CD4-positive, alpha-beta T cell treated with Interleukin-10 for 1 hour (primary cell): ENCODE results near the gene HPRT1.
A peak's percentile ranks its signal among the peaks of the same experiment; 100 is the strongest.

Source experiments
- DNase-seq: peaks from one replicate; pipeline ENCODE4 v3.0.0-alpha.2; 2020

The HPRT1 gene

DNA sequence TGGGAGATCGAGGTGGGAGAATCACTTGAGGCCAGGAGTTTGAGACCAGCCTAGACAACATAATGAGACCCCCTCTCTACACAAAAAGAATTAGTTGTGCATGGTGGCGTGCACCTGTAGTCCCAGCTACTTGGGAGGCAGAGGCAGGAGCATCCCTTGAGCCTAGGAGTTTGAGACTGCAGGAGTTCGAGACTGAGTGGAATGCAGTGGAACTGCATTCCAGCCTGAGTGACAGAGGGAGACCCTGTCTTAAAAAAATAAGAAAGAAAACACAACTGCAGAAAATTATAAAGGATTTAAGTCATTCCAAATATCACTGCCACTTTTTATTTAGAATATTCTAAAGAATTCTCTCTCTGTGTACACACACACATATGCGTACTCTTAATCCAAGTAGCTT is 18.4 kb downstream of the HPRT1 start:
- DNase-seq, result no peak

DNA sequence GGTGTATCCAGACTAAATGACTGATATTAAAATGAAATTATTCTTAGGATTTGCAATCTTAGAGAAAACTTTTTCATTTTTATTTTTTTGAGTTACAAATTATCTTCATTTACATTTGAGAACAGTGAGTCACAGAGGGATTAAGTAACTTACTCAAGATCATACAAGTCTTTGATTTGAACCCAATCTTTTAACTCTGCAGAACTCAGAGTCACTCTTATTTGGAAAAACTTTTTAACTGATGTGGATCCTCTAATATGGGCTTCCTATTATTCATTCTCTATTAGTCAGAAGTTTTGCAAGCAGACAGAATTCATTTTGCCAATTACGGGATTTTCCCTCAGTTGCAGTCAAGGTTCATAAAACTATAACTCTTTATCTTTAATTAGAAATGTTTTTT is 20.1 kb downstream of the HPRT1 start:
- no peak for DNase-seq

DNA sequence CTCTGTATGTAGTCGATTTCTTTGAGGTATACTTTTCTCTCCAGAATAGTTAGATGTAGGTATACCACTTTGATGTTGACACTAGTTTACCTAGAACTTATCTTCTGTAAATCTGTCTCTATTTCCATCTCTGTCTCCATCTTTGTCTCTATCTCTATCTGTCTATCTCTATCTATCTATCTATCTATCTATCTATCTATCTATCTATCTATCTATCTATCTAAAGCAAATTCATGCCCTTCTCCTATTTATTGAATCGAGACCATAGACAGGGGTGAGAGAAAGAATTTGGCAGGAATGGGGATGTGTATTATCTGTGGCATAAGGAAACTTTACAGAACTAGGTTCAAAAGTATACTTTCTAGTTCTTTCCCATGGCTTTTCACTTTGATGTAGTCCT is 21.4 kb downstream of the HPRT1 start:
- DNase-seq, result no peak

DNA sequence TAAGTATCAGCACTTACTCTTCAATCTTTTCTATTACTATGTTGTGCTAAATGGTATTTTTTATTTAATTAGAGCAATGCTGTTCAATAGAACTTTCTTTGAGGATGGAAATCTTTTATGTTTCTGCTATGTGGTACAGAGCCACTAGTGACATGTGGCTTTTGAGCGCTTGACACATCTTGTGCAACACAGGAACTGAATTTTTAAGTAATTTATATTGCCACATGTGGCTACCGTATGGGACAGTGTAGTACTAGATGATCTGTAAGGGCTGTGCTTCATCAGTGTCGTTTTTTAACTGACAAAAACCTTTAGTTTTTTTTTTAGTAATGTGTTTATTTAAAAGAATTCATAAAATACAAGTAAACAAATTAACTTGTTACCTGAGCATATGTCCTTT is 22.4 kb downstream of the HPRT1 start:
- DNase-seq, result no peak

DNA sequence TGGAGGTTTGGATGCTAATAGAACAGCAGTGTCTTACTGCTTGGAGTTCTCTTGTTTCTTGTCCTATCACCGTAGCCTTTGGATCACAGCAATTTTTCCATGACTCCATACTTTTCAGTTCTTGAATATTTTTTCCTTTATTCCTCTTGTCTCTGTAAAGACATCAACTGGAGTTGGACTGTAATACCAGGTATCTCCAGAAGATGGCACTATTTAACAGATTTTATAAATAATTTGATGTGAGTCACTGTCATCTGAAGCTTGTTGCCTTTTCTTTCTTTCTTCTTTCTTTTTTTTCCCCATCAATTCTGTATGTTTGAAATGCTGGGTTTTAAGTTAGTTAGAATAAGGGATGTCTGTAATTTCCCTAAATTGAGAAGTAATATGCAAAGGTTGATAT is 24.1 kb downstream of the HPRT1 start:
- DNase-seq, result peak; percentile 51

DNA sequence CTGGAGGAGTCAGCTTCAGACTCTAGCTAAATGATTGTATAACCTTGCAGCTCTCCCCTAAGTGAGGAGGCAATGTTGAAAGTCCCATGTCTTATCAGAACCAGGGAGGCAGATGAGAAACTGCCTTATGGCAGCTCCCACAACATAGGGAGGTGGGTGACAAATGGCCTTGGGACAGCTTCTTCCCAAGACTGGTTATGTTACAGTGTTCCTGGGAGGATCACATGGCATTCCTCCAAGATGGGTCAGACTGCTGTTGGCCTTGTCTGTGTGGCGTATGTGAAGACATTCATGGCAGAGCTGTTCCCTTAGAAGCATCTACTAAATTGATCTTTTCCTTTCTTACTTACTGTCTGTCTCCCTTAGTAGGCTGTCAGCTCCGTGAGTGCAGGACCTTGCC is 42.0 kb downstream of the HPRT1 start:
- DNase-seq, result no peak

DNA sequence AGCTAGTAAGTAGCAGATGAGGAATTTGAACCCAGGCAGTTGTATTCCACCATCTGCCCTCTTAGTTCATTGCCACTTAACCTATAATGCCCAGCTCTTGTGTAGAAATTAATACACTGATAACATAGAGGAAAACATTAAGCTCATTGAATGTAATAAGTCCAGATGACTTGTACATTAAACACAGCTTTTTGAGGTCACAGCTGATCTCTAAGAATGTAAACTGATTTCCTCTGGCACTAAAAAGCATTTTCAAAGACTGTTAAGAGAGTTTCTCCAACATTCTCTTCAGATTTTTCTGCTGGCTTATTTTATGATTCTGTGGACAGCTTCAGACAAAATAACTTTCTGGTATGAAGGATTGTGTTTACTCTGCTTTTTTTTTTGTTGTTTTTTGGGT is 42.7 kb downstream of the HPRT1 start:
- DNase-seq, result no peak

DNA sequence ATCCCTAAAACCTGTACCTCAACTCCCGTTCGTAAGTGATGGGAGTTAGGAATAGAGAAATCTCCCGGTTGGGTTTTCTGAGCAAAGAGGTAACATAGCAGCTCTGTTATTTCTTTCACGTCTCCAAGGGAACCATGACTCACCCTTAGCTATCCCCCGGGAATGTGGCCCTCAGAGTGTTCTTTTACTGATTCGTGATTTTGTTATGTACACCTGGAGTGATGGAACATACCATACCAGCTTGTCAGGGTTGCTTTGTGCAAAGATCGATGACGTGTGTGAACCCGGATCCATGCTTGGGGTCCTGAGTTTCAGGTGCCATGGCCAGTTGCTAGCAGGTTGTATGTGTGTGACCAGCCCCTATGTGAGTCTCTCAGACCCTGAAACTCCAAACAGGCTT is 52.6 kb downstream of the HPRT1 start:
- DNase-seq, result no peak

DNA sequence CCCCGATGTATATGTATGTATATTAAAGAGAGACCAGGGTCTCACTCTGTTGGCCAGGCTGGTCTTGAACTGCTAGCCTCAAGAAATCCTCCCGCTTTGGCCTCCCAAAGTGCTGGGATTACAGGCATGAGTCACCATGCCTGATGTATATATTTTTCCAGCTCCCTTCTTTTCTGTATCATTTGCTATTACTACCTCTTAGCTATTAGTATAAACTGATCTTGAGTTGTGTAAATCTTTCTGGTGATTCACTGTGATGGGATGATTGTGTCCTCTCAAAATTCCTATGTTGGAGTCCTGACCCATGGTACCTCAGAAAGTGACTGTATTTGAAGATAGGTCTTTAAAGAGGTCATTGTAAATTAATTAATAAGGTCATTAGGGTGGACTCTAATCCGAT is 53.1 kb downstream of the HPRT1 start:
- no peak for DNase-seq

DNA sequence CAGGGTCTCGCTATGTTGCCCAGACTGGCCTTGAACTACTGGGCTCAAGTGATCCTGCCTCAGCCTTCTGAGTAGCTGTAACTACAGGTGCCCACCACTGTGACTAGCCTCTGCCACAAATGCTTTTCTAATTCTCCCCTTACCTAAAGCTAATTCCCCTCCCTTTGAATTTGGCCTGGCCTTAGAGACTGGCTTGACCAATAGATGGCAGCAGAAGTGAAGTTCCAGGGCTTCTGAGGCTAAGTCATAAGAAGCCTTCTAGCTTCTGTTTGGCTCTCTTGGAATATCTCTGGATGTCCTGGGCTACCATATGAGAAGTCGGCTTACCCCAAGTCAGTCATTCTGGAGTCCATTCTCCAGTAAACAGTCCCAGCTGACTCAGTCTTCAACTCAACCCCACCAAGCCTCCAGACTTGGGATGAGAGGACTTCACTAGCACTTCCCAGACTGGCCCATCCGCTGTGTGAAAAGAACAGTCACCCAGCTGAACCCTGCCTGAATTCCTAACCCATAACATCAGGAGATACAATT is 61.0 kb downstream of the HPRT1 start:
- peak; percentile 3 for DNase-seq

DNA sequence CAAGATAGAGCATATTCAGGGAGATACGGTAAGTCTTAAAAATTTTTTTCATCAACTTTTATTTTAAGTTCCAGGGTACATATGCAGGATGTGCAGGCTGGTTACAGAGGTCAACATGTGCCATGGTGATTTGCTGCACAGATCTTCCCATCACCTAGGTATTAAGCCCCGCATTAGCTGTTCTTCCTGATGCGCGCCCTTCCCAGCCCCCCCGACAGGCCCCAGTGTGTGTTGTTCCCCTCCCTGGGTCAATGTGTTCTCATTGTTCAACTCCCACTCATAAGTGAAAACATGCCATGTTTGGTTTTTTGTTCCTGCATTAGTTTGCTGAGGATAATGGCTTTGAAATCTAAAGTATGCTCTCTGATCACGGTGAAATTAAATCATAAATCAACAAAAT is 64.2 kb downstream of the HPRT1 start:
- no peak for DNase-seq

DNA sequence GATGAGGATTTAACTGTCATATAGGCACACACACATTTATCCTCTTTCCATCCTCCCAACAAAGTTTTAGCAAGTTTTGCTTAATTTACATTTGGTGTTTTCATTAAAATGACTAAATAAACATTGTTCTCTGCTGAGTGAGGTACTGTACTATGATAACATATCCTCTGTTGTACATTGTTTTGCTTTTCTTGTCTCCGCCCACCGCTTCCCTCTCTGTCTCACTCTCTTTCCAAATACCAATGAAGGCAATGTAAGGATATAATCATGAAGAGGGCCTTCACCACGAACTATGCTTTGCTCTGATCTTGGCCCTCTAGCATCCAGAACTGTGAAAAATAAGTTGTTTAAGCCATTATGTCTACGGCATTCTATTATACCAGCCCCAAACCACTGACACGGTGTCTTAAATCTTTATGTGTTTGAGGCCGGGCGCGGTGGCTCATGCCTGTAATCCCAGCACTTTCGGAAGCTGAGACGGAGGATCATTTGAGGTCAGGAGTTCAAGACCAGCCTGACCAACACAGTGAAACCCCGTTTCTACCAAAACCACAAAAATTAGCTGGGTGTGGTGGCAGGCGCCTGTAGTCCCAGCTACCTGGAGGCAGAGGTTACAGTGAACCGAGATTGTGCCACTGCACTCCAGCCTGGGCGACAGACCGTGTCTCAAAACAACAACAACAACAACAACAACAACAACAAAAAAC is 65.3 kb downstream of the HPRT1 start:
- no peak for DNase-seq

DNA sequence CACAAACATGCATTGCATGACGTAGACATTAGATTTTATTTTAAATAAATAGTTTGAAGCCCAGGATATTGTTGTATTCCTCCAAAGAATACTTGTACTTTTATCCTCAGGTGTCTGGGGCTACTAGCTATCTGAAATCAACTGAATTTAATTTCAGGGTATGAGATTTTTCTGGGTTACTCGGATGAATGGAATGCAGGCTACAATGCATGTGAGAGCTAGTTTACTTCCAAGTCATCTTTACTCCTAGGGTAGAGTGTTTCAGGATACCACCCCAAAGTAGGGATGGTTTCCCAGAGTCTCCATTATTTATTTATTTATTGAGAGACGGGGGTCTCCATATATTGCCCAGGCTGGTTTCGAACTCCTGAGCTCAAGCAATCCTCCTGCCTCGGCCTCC is 66.4 kb downstream of the HPRT1 start:
- DNase-seq, result no peak

DNA sequence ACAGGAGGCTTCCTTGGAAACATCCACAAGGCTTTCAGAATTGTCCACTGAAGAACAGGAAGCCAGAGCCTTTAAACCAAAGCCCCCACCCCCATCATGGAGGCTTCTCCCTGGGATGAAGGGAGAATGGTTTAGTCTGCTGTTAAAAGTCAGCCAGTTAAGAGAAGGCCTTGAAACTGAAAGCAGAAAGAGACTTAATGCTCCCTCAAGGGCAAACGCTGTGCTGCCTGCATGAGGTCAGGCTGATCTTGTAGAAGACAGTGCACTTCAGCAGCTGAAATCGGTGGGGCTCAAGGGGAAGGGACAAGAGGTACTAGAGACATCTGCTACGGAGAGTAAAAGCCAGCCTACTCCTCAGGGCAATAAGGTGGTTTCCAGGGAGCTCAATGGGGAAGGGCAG is 69.0 kb downstream of the HPRT1 start:
- DNase-seq, result no peak

DNA sequence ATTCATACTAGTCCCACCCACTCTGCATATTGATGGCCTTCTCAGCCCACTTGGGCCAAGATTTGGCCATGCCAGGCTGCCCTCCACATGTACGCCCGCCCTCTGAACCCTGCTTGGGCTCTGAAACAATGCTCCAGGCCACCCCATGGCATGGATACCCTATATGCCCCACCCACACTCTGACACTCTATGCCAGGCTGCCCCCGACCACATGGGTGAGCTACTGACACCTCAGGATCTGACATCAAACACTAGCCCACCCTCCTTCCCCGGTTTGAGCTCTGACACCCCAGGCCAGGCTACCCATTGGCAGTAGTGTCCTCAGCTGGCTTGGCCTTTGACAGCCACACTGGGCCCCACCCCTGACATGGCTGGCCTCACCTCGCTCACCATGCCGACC is 69.5 kb downstream of the HPRT1 start:
- no peak for DNase-seq

DNA sequence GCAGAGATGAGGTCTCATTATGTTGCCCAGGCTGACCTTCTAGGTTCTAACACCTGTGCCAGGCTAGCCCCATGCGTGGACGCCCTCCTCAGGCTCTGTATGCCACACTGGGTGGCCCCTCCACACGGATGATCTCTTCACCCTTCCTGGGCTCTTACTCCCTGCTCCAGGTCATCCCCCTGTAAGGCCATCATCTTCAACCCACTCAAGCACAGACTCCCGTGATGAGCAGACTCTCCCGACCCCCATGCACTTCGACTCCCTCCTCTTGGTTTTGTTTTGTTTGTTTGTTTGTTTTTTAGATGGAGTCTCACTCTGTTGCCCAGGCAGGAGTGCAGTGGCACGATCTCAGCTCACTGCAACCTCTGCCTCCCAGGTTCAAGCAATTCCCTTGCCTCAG is 70.9 kb downstream of the HPRT1 start:
- no peak for DNase-seq

DNA sequence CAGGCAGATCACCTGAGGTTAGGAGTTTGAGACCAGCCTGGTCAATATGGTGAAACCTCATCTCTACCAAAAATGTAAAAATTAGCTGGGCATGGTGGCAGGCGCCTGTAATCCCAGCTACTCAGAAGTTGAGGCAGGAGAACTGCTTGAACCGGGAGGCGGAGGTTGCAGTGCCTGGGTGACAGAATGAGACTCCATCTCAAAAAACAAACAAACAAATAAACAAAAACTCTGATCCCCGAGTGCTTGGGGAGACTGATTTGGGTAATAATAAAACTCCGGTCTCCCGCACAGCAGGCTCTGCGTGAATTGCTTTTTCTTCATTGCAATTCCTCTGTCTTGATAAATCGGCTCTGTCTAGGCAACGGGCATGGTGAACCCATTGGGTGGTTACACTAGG is 73.4 kb downstream of the HPRT1 start:
- DNase-seq, result no peak

DNA sequence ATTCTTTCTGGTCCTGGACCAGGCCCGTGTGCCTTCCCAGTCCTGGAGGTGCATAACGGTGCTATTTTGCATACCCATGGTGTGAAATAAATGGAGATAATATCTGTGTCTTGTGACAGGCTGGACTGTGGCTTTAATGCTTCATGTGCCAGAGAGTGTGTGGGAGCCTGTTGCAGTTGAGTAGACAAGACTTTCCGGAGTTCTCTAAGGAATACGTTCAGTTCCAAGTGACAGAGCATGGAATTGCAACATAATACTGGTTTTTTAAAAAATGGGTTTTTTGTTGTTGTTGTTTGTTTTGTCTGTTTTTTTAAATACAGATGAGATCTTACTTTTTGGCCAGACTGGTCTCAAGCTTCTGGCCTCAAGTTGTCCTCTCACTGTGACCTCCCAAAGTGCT is 74.0 kb downstream of the HPRT1 start:
- DNase-seq, result no peak

DNA sequence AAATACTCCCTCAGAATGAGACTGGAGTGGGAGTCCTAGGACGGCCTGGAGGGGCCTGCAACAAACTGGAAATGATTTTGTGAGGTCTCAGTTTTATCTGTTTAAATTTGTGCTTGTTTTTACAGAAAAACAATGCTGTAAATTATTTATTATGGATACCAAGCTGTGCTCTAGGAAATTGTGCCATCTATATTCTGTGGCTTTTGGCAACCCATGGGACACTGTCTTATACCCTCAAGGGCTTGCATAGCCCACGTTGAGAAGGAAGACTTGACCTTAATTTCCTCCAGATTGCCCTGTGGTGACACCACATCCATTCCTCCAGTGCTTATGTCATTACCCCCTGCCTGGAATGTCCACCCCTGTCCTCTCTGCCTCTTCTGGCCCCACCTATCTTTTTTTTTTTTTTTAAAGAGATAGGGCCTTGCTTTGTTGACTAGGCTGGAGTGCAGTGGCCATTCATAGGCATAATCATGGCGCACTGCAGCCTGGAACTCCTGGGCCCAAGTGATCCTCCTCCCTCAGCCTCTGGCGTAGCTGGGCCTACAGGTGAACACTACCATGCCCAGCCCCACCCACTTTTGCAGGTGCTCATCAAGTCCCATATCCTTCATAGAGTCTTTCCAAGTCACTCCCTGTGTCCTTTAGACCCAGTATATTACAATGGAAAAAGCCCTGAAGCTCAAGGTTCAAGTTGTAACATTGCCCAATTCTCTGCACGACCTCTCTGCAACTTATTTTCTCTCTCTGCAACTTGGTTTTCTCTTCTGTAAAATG is 77.4 kb downstream of the HPRT1 start:
- DNase-seq, result no peak

DNA sequence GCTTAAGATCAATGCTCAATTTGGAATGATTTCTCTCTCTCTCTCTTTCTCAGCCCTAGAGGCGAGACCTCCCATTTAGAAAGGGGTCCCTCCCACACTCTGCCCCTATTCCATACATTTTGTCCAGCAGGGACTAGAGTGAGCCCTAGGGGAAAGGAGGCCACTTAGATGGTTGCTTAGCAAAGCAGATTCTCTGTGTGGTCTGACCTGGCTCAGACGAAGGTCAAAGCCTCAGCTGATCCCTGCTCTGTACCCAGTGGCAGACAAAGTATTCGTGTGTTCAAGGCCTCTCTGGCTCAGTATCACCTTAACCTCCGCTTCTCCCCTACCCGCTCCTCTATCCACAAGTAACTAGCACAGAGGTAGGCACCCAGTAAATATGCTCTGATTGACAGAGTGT is 78.4 kb downstream of the HPRT1 start:
- DNase-seq, result no peak

DNA sequence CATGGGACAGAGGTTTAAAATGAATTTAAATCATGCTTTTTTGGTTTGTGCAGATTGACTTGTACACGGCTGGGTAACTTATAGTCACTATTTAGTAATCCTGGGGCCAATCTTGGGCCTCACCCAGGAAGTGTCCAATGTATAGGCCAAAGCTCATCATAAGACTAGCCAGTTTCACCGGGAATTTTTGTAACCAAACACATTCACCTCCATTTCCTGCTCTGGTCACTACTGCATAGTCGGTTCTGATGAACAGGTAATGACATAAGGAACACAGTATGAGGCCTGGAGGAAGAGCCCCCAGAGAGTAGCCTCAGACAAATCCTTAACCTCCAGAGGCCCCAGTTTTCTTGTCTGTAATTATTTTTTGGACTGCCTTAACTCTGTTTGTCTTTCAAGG is 81.9 kb downstream of the HPRT1 start:
- DNase-seq, result no peak

DNA sequence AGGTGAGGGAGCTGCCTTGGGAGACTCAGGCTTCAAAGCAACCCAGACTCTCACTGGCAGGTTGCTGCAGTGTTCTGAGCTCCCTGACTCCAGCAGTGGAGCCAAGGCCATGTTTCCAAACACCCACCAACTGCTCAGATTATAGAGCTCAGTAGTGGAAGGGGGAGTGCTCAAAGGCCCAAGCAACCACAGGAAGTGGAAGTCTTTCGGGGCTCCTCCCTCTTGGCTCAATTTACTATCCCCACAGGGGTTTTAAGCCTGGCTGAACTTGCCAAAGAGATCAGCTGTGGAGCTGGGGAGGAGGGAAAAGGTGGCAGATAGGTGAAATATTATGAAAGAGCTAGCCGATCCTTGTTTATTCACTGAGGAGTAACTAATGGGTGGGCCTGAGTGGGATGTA is 82.5 kb downstream of the HPRT1 start:
- no peak for DNase-seq

DNA sequence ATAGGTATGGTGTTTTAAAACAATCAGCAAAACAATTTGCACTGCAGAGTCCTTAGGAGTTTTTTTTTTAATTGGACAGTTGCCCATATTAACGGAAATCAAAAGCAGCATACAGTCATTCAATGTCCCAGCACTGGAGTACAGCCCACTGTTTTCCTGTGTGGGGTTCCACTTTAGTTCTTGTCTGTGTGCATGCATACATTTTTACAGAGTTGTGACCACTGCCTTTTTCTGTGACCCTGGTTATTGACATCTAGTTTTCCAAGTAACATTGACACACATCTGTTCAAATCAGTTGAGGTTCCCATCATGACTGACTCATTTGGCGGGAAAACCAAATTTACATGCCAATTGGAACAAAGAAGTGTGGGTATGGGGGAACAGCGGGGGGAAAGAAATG is 83.3 kb downstream of the HPRT1 start:
- no peak for DNase-seq

DNA sequence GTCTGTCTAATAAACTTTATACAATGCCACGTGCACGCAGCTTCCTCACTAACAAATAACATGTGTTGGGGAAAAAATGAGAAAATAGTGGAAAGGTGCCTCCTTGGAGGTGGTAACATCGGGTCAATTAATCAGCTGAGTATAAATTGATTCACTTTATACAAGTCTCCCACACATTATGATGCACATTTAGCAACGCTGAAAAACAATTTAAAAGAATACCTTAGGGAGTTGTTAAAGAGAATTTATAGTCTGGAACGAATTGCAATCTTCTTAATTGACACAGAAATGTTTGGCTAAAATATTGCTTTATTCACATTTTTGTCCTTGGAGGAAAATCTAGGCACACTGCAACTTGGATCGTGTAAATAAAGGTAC is 84.2 kb downstream of the HPRT1 start:
- no peak for DNase-seq
